SU-DHL-6 (cell line): ENCODE results near the gene DCAF4L1.

ENCODE experiments used
- H2AFZ ChIP-seq: fragments of 200-600 bp; sonication (generic); 2 replicates; pipeline ENCODE4 v1.6.1; 2014; ENCODE audit warnings: low read depth, mild to moderate bottlenecking, moderate library complexity, mixed read lengths, antibody characterized with exemption, low read length; ENCODE audit not compliant: severe bottlenecking
- H3F3A ChIP-seq: fragments of 200-600 bp; shearing (Covaris generic); 2 replicates; pipeline ENCODE4 v1.6.0; 2016; ENCODE audit warnings: antibody characterized with exemption, mild to moderate bottlenecking; ENCODE audit not compliant: insufficient read depth
- H3K27ac ChIP-seq: fragments of 200-600 bp; sonication (generic); 2 replicates; pipeline ENCODE4 v1.5.1; 2016; ENCODE audit warnings: low read depth, mild to moderate bottlenecking, low read length, moderate library complexity, mixed read lengths
- H3K27me3 ChIP-seq: fragments of 200-600 bp; sonication (generic), shearing (Covaris generic); 2 replicates; pipeline ENCODE4 v1.6.0; 2014; ENCODE audit warnings: mild to moderate bottlenecking, low read length
- H3K36me3 ChIP-seq: fragments of 200-600 bp; sonication (generic); 2 replicates; pipeline ENCODE4 v1.6.1; 2014; ENCODE audit warnings: mild to moderate bottlenecking, low read length, mixed read lengths
- H3K4me2 ChIP-seq: fragments of 300-600, 200-600 bp; shearing (Covaris generic), sonication (generic); 2 replicates; pipeline ENCODE4 v1.6.0; 2014; ENCODE audit warnings: low read length, low read depth, mild to moderate bottlenecking; ENCODE audit not compliant: poor library complexity, severe bottlenecking
- H3K4me3 ChIP-seq: fragments of 200-600 bp; sonication (generic); 2 replicates; pipeline ENCODE4 v1.5.1; 2014; ENCODE audit warnings: antibody characterized with exemption, low read length, mild to moderate bottlenecking, mixed read lengths; ENCODE audit not compliant: insufficient read depth, poor library complexity, severe bottlenecking
- H3K79me2 ChIP-seq: fragments of 200-600 bp; sonication (generic); 2 replicates; pipeline ENCODE4 v1.6.1; 2014; ENCODE audit warnings: mild to moderate bottlenecking, low read length, moderate library complexity; ENCODE audit not compliant: insufficient read depth
- H3K9ac ChIP-seq: fragments of 200-600 bp; sonication (generic); 2 replicates; pipeline ENCODE4 v1.7.0; 2014; ENCODE audit warnings: mild to moderate bottlenecking, low read length
- H3K9me2 ChIP-seq: fragments of 200-600 bp; sonication (generic); replicated peaks from 2 replicates; pipeline ENCODE4 v1.6.1; 2014; ENCODE audit warnings: low read length; ENCODE audit not compliant: insufficient read depth
- H3K9me3 ChIP-seq: fragments of 200-600 bp; sonication (generic); 2 replicates; pipeline ENCODE4 v1.6.1; 2014; ENCODE audit warnings: low read length, mixed read lengths; ENCODE audit not compliant: insufficient read depth
- H4K20me1 ChIP-seq: fragments of 200-600 bp; sonication (generic); 2 replicates; pipeline ENCODE4 v1.6.1; 2014; ENCODE audit warnings: low read depth, mild to moderate bottlenecking, antibody characterized with exemption, low read length, moderate library complexity, mixed read lengths
- EZH2phosphoT487 ChIP-seq: fragments of 200-600 bp; sonication (generic), shearing (Covaris generic); conservative IDR thresholded peaks from 2 replicates; pipeline ENCODE4 v1.6.1; 2018; ENCODE audit warnings: mild to moderate bottlenecking, antibody characterized with exemption, low read length, moderate library complexity, mixed read lengths
- TF ChIP-seq, protein P1 (sequence below): fragments of 200-600 bp; sonication (generic); IDR thresholded peaks from one replicate; pipeline ENCODE4 v1.5.1; 2017; ENCODE audit warnings: antibody characterized with exemption, mild to moderate bottlenecking, low read length, moderate library complexity; ENCODE audit not compliant: insufficient read depth, poor library complexity, severe bottlenecking

Gene DCAF4L1

GRCh38 chr4:41944089-41944488, 37.5 kb upstream of the DCAF4L1 start:
- TF ChIP-seq EZH2phosphoT487, result no peak
- TF ChIP-seq, protein P1, sequence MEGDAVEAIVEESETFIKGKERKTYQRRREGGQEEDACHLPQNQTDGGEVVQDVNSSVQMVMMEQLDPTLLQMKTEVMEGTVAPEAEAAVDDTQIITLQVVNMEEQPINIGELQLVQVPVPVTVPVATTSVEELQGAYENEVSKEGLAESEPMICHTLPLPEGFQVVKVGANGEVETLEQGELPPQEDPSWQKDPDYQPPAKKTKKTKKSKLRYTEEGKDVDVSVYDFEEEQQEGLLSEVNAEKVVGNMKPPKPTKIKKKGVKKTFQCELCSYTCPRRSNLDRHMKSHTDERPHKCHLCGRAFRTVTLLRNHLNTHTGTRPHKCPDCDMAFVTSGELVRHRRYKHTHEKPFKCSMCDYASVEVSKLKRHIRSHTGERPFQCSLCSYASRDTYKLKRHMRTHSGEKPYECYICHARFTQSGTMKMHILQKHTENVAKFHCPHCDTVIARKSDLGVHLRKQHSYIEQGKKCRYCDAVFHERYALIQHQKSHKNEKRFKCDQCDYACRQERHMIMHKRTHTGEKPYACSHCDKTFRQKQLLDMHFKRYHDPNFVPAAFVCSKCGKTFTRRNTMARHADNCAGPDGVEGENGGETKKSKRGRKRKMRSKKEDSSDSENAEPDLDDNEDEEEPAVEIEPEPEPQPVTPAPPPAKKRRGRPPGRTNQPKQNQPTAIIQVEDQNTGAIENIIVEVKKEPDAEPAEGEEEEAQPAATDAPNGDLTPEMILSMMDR, result no peak
- Histone ChIP-seq H3K4me3 (no peak overlapping the region), H3F3A (0 out of 2 replicates have a peak, but pooled peaks cover 4% of the 10 kb centered on the region), H3K9me2 (no peaks in the 10 kb centered on the region), H3K4me2 (no peak overlapping the region), H3K27ac (no peak overlapping the region), H2AFZ (no peak overlapping the region), H4K20me1 (peaks cover 10% of the 10 kb centered on the region), H3K36me3 (peaks cover 71% of the 10 kb centered on the region), H3K9ac (no peak overlapping the region), H3K27me3 (no peaks in the 10 kb centered on the region), H3K79me2 (peaks cover 52% of the 10 kb centered on the region), H3K9me3 (no peaks in the 10 kb centered on the region)

DNA sequence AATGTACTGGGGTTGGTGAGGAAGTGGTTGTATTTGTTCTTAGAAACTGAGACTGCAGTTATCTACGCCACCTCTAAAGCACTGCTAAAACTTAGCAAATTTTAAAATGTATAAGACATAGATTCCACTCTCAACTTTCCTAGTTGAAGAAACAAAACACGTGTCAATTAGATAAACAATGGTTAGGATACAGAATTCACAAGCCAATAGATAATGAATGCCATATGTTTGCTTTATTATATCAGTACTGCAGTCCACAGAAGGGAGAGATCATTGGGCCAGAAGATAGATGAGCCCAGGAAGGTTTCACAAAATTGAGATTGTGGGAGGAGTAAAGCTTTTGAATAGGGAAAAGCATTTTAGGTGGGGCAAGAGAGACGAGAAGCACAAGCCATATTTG, 32.0 kb upstream of the DCAF4L1 start:
- Histone ChIP-seq H3K9me3 (no peaks in the 10 kb centered on the region), H3K4me2 (no peak overlapping the region), H2AFZ (no peak overlapping the region), H3K9ac (no peak overlapping the region), H3K9me2 (no peaks in the 10 kb centered on the region), H3K79me2 (peaks cover 12% of the 10 kb centered on the region), H3K27me3 (no peaks in the 10 kb centered on the region), H3K4me3 (no peak overlapping the region), H3K27ac (no peak overlapping the region), H3K36me3 (peaks cover 71% of the 10 kb centered on the region), H4K20me1 (no peaks in the 10 kb centered on the region; the same call in 1 of the 2 replicates), H3F3A (peaks cover 6% of the 10 kb centered on the region; the same call in 1 of the 2 replicates)
- TF ChIP-seq EZH2phosphoT487, result no peak
- TF ChIP-seq, protein P1, result no peak

GRCh38 chr4:41957634-41958033, 23.9 kb upstream of the DCAF4L1 start:
- Histone ChIP-seq H3K27me3 (no peaks in the 10 kb centered on the region), H4K20me1 (no peaks in the 10 kb centered on the region), H3K4me2 (no peak overlapping the region), H3K9me3 (no peaks in the 10 kb centered on the region), H3K9ac (no peak overlapping the region), H2AFZ (no peak overlapping the region), H3K27ac (no peak overlapping the region), H3F3A (peaks cover 45% of the 10 kb centered on the region), H3K4me3 (no peak overlapping the region), H3K36me3 (peaks cover 30% of the 10 kb centered on the region), H3K9me2 (no peaks in the 10 kb centered on the region), H3K79me2 (no peaks in the 10 kb centered on the region)
- TF ChIP-seq EZH2phosphoT487, result no peak
- TF ChIP-seq, protein P1, result peak; percentile 25
